Mononuclear cell (primary cell): ENCODE measurements around the gene LAMC3. TPM values are rescaled to one million over a fixed set of nuclear protein-coding genes. Genes with fewer than 3 reads are reported as not detected.
"Not testable (repeated sequence)": the region's sequence is repeated elsewhere in the genome, so short reads cannot be mapped to it uniquely, and the experiment has no call there.

Source experiments
- H3K27me3 ChIP-seq: 2 replicates; pipeline ENCODE4 v1.6.0; 2011; ENCODE audit warnings: low read length, control low read depth; ENCODE audit not compliant: insufficient read depth
- H3K4me1 ChIP-seq: 2 replicates; pipeline ENCODE4 v1.5.1; 2011; ENCODE audit warnings: mild to moderate bottlenecking, low read length, control low read depth; ENCODE audit not compliant: insufficient read depth
- H3K4me3 ChIP-seq: 2 replicates; pipeline ENCODE4 v1.5.1; 2011; ENCODE audit warnings: mild to moderate bottlenecking, low read length, moderate library complexity
- H3K9me3 ChIP-seq: 2 replicates; pipeline ENCODE4 v1.5.1; 2011; ENCODE audit warnings: low read depth, mild to moderate bottlenecking, control low read depth, low read length
- total RNA-seq: library from RNA; depleted of rRNA; stranded (reverse); fragments of >200 nt; gene quantifications from one replicate; pipeline ENCODE4 v1.2.3, GENCODE V29; 2012

LAMC3 gene
- total RNA-seq, 1 donor = 0.73 TPM

GRCh38 chr9:131090025-131090787, 81.2 kb downstream of the LAMC3 start:
- Histone ChIP-seq H3K4me3 (no peak overlapping the region), H3K4me1 (no peaks in the 10 kb centered on the region), H3K9me3 (no peaks in the 10 kb centered on the region), H3K27me3 (peaks cover 7% of the 10 kb centered on the region)

DNA sequence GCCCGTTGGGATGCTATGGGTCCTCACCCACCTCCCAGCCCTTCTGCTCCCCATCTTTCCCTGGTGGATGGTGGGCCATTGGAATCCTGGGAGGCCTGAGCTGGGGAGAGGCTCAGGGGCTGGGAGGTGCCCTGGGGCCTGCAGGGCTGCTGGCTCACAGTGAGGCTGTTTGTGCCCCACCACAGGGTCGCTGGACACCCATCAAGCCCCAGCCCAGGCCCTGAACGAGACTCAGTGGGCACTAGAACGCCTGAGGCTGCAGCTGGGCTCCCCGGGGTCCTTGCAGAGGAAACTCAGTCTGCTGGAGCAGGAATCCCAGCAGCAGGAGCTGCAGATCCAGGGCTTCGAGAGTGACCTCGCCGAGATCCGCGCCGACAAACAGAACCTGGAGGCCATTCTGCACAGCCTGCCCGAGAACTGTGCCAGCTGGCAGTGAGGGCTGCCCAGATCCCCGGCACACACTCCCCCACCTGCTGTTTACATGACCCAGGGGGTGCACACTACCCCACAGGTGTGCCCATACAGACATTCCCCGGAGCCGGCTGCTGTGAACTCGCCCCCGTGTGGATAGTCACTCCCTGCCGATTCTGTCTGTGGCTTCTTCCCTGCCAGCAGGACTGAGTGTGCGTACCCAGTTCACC, 82.5 kb downstream of the LAMC3 start:
- no peak overlapping the region for H3K4me3 ChIP-seq
- H3K9me3 ChIP-seq = no peaks in the 10 kb centered on the region
- peaks cover 13% of the 10 kb centered on the region for H3K27me3 ChIP-seq
- peaks cover under 1% of the 10 kb centered on the region for H3K4me1 ChIP-seq

DNA sequence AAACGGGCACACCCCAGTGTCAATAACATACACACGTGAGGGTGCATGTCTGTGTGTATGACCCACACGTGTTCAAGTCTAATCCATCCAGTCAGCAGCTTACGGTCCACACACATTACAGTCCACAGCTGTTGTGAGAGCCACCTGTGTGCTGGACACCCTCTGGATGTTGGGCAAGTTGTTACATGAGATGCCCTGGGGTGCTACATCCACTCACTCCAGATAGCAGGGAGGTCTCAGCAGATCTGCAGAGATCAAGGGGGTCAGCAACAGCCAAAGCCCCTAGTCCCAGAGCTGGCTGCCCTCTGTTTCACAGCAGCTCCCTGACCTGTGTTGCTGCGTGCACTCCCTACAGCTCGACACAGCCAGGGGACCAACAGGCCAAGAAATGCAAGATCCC, 83.1 kb downstream of the LAMC3 start:
- H3K4me1 ChIP-seq = peaks cover 6% of the 10 kb centered on the region

GRCh38 chr9:131092548-131093440, 83.8 kb downstream of the LAMC3 start:
- Histone ChIP-seq H3K9me3 (no peaks in the 10 kb centered on the region), H3K4me1 (peaks cover 6% of the 10 kb centered on the region), H3K4me3 (no peak overlapping the region), H3K27me3 (peaks cover 24% of the 10 kb centered on the region)

More for the DNA sequence above, 83.1 kb downstream of the LAMC3 start:
- H3K27me3 ChIP-seq = peaks cover 18% of the 10 kb centered on the region
- H3K4me3 ChIP-seq = no peak overlapping the region
- no peaks in the 10 kb centered on the region for H3K9me3 ChIP-seq

DNA sequence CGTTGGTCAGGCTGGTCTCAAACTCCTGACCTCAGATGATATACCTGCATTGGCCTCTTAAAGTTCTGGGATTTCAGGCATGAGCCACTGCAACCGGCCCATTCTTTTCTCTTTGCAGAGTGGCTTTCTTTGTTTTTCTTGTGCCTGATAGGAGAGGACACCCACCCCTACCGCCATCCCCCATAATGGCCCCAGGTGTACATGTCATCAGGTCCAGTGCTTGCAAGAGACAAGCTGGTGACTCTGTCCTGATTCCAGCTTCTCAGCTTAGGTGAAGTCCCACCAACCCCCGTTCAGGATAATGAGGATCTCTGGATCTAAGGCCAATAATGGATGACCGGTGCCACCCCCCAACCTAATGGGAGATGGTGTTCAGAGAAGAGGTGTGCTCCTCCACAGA, 85.0 kb downstream of the LAMC3 start:
- Histone ChIP-seq H3K4me3 (no peak overlapping the region), H3K27me3 (peaks cover 24% of the 10 kb centered on the region), H3K9me3 (no peaks in the 10 kb centered on the region), H3K4me1 (peaks cover 6% of the 10 kb centered on the region)

DNA sequence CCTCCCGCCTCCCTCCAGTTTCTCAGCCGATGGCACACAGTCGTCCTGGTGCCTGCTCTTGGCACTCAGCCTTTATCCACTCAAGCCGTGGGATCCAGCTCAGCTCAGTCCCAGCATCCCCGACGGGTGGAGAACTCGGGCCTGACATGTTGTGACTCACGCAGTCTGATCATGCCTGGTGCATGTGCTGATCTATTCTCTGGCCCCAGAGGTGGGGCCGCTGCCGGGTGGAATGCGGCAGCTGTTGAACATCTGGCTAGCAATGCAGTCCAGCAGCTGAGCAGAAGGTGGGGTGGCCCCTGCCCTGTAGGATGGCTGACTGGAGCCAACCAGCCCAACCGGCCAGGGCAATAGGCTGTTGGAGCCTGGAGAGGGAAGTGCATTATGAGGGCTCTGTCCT, 85.6 kb downstream of the LAMC3 start:
- no peaks in the 10 kb centered on the region for H3K9me3 ChIP-seq
- H3K4me3 ChIP-seq = no peak overlapping the region
- peaks cover 24% of the 10 kb centered on the region for H3K27me3 ChIP-seq
- H3K4me1 ChIP-seq = peaks cover 6% of the 10 kb centered on the region

DNA sequence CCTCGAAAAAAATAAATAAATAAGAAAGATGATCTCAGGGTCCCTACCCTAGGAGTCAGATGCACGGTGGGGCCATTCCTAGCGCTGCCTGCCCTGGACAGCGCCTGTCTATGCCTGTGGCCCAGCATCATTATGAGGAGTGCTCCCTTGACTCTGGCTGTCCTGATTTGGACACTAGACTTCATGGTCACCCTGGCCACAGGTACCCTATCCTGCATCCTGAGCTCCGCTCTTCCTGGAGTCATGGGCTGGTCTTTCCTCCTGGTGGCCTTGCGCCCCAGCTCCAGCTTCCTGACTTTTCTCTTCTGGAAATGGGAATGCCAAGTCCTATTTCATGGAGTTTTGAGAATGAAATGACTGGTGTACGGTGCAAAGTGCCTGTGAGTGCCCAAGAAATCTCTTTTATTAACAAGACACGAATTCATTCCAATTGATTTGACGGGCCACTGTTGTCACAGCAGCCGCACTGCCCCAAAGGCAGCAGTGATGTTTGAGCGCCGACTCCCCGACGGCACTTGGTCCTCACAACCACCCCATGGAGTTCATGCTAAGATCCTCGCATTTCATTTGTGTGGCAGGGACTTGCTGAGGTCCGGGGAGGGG, 86.8 kb downstream of the LAMC3 start:
- peaks cover 6% of the 10 kb centered on the region for H3K4me1 ChIP-seq
- H3K27me3 ChIP-seq = peaks cover 24% of the 10 kb centered on the region
- H3K4me3 ChIP-seq = no peak overlapping the region
- H3K9me3 ChIP-seq = no peaks in the 10 kb centered on the region

- Histone ChIP-seq H3K9me3 (no peaks in the 10 kb centered on the region), H3K4me1 (peaks cover 6% of the 10 kb centered on the region), H3K27me3 (peaks cover 24% of the 10 kb centered on the region), H3K4me3 (no peak within 1 kb of the TSS)
Measured at GRCh38 chr9:131096269-131097125, 87.5 kb downstream of the LAMC3 start, which contains the start of gene AIF1L. AIF1L (plus strand) TSS chr9:131096531; CDS start chr9:131096630, 99 bp downstream.

DNA sequence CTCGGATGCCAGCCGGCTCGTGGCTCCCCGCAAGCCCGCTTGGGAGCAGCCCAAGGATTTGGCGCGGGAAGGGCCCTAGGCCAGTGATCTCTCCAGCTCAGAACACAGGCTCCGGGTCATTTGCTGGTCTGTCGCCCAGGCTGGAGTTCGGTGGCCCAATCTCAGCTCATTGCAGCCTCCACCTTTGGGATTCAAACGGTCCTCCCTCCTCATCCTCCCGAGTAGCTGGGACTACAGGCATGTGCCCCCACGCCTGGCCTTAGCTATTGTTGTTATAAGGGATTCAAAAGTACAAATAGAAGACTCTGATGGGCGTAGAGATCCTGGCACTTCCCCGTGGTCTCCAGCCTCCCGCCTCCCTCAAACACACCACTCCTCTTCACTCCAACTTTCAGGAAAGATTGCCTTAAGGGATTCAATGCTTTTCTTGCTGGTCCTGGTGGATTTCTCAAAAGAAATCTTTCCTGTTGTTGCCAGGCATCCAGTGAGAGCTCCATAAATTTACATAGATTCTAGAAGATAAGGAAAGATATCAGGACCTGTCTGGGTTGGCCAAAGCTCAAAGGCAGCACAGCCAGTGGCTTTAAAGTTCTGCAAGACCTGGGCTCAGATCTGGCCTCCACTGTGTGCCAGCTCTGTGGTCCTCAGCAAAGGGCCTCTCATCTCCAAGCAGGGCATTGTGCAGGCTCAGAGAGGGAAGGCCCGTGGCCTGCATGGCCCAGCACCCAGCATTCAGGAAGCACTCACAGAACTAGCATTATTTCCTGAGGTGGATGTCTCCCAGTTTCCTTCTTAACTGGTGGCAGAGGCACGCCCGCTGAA, 88.4 kb downstream of the LAMC3 start:
- Histone ChIP-seq H3K4me1 (peaks cover 6% of the 10 kb centered on the region), H3K9me3 (no peaks in the 10 kb centered on the region), H3K27me3 (peaks cover 24% of the 10 kb centered on the region), H3K4me3 (no peak overlapping the region)

DNA sequence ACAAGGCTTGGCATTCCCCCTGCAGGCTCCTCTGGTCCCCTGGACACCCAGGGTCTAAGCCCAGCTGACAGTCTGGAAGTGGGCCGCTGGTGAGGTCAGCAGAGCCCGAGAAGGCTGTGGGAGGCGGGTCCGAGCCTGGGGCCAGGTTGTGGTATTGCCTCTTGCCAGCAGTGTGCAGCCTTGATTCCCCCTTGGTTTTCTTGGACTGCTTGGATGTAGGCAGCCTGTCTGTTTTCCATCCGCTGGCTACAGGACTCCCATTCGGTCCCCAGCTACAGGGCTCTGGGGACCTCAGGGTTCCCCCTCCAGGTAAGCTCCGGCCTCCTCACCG, 88.9 kb downstream of the LAMC3 start:
- Histone ChIP-seq H3K27me3 (peaks cover 24% of the 10 kb centered on the region), H3K4me3 (no peak overlapping the region), H3K4me1 (peaks cover 6% of the 10 kb centered on the region), H3K9me3 (no peaks in the 10 kb centered on the region)

DNA sequence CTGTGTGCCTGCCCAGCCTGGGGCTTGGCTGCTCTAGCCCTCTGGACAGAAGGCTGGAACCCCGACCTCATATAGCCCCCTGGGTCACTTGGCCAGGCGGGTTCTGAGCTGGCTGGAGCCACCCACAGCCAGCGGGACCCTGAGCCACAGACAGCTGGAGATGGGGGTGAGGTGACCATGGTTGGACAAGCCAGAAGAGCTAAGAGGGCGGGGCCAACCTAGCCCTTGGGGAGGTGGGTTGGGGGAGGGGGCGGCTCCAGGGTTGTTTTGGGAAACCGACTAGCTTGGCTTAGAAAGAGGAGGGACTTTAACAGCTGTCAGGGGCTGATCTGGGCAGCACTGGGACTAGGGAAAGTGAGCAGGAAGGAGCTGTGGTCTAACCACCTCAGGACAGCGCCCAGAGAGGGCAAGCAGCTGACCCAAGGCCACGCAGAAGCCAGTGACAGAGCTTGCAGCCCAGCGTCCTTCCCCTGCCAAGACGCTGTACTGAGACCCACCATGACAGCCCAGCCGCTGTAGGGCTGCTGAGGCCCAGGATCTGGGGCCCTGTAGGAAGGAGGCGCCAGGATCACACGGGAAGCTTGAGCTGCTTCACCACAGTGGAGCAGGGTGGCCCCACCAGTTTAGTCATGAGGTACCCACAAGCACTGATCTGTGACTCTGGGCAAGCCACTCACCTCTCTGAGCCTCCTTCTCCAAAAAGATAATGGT, 89.6 kb downstream of the LAMC3 start:
- H3K27me3 ChIP-seq = peaks cover 24% of the 10 kb centered on the region
- peaks cover 6% of the 10 kb centered on the region for H3K4me1 ChIP-seq
- no peak overlapping the region for H3K4me3 ChIP-seq
- H3K9me3 ChIP-seq = no peaks in the 10 kb centered on the region

DNA sequence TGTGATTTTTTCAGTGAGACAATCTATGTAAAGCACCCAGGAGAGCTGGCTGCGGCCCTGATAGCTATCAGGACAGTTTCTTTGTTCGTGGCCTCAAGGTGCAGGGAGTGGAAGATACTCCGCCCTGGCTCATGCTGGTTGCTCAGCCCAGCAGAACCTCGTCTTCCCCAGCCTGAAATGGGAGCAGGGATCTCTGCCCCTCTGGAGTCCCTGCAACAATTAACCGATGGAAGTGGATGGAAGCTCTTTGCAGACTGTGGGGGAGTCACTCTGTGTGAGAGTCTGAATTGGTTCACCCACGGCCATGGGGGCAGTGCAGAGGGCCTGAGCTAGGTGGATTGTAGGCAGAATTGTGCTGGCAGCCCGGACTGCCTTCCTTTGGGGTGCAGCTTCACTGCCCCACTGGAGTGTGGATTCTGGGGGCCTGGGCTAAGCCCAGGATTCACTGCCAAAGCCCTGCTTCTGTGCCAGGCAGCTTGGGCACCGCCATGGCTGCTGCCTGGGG, 90.2 kb downstream of the LAMC3 start:
- H3K27me3 ChIP-seq = peaks cover 24% of the 10 kb centered on the region
- H3K4me1 ChIP-seq = peaks cover 6% of the 10 kb centered on the region
- no peaks in the 10 kb centered on the region for H3K9me3 ChIP-seq
- H3K4me3 ChIP-seq = no peak overlapping the region

DNA sequence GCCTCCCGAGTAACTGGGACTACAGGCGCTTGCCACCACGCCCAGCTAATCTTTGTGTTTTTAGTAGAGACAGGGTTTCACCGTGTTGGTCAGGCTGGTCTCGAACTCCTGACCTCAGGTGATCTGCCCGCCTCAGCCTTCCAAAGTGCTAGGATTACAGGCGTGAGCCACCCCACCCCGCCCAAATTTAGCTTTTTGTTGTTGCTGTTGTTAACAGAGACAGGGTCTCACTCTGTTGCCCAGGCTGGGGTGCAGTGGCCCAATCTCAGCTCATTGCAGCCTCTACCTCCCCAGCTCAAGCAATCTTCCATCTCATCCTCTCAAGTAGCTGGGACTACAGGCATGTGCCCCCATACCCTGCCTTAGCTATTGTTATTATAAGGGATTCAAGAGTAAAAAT, 90.9 kb downstream of the LAMC3 start:
- H3K27me3 ChIP-seq = peaks cover 21% of the 10 kb centered on the region
- H3K9me3 ChIP-seq, H3K4me3 ChIP-seq, H3K4me1 ChIP-seq: not testable (repeated sequence)
